GM19328 (cell line): Measurements from ENCODE around the gene PLK3.
"Not testable (repeated sequence)": the region's sequence is repeated elsewhere in the genome, so short reads cannot be mapped to it uniquely, and the experiment has no call there.

ENCODE experiments used
- ATAC-seq: cut with Tn5 transposase; IDR thresholded peaks from one replicate; pipeline ENCODE4 v1.9.1; 2021; ENCODE audit warnings: mild to moderate bottlenecking, moderate library complexity; ENCODE audit not compliant: unreplicated experiment

The PLK3 gene

DNA sequence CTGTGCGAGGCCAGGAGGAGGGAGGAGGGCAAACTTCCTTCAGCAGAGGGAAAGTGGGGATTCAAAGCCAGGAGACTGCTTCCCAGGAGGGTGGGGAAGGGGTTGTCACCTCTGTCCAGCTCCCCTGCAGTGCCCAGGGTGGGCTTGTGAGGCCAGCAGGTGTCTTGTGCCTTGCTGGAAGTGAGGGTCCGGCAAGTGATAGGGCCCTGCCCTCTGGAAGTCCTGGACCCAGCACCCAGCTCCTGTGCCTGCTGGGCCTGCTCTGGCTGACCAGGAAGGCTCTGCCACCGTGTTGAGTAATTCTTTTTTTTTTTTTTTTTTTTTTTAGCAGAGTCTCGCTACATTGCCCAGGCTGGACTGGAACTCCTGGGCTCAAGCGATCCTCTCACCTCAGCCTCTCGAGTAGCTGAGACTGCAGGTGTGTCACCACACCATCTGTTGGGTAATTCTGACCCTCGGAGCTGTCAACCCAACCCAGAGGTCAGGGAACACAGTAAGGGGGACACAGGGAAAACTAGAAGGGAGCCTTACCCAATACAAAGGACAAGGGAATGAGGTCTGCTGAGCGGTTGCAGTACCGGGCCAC lies 13.2 kb upstream of the PLK3 start:
- no peak for ATAC-seq

- ATAC-seq: no peak
Measured at GRCh38 chr1:44787506-44787905, 12.7 kb upstream of the PLK3 start.

GRCh38 chr1:44788120-44788860 lies 11.9 kb upstream of the PLK3 start, which contains the start of gene BEST4:
TSS of gene BEST4 (minus strand) at chr1:44788170. CDS start at chr1:44787705, 465 bp downstream.
- no peak for ATAC-seq

DNA sequence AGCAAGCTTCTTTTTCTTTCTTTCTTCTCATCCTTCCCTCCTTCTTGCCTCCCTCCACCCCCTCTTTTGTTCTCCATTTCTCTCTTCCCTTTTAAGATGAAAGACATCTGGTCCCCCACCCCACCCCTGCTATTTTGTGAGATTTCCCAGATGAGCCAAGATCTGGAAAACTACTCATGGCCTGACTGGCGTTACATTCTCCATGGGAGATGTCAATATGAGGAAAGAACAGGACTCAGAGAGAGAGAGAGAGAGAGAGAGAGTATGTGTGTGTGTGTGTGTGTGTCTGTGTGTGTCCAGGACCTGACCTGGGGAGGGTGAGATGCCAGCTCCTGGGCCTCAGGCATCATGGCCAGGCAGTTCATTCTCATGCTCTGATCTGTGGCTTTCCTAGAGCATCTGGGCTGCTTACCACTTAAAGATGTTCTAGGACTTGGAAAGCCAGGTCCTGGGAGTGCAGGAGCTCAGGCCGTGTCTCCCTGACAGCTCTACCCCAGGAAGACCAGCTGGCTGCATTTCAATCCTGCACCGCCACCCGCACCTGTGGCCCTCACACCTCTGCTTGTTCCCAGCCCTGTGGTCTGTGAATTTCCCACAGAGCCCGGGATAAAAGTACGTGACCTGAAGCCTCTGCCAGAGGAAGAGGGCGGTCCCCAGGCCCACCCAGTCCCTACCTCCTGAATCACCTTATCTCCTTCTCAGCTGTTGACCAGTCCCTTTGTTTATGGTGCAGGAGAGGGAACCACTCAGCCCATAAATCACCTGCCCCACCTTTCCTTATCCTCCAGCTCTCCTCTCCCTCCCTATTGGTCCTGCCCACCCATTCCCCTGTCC lies 9.0 kb upstream of the PLK3 start:
- no peak for ATAC-seq

DNA sequence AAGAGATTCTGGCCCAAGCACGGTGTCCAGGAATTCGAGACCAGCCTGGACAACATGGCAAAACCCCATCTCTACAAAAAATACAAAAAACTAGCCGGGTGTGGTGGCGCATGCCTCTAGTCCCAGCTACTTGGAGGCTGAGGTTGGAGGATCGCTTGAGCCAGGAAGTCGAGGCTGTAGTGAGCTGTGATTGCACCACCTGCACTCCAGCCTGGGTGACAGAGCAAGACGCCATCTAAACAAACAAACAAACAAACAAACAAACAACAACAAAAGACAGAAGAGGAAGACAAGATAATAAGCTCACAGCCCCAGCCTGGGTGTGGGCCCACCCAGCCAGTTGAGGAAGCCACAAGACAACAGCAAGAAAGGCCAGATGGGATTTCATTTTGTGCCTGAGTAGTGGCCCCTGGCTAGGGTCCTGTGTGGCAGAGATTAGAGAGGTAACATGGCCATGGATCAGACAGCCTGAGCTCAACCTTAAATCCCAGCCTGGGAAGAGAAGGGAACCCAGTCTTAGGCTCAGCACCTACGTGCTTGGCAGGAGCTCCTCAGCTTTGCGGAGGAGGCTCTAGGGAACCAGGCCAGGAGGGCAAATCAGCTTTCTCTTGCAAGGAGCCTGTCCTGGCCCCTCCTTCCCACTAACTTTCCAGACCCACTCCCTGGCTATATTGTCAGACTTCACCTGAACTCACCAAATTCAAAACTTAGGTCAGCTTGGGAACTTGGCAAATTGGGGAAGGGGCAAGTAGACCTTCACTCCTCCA lies 7.3 kb upstream of the PLK3 start:
- ATAC-seq: no peak

DNA sequence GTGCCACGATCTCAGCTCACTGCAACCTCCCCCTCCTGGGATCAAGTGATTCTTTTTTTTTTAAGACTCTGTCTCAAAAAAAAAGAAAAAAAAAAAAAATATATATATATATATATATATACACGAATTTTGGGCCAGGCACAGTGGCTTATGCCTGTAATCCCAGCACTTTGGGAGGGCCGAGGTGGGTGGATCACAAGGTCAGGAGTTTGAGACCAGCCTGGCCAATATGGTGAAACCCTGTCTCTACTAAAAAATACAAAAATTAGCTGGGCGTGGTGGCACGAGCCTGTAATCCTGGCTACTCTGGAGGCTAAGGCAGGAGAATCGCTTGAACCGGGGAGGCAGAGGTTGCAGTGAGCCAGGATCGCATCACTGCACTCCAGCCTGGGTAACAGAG lies 2.3 kb upstream of the PLK3 start:
- not testable (repeated sequence) for ATAC-seq

- no peak for ATAC-seq
Measured at GRCh38 chr1:44798481-44799365, 1.5 kb upstream of the PLK3 start.

GRCh38 chr1:44801491-44802305 lies 1.5 kb downstream of the PLK3 start:
- no peak for ATAC-seq

- no peak for ATAC-seq
Measured at GRCh38 chr1:44802306-44803061, 2.3 kb downstream of the PLK3 start.

GRCh38 chr1:44803062-44803311 lies 2.8 kb downstream of the PLK3 start:
- no peak for ATAC-seq

DNA sequence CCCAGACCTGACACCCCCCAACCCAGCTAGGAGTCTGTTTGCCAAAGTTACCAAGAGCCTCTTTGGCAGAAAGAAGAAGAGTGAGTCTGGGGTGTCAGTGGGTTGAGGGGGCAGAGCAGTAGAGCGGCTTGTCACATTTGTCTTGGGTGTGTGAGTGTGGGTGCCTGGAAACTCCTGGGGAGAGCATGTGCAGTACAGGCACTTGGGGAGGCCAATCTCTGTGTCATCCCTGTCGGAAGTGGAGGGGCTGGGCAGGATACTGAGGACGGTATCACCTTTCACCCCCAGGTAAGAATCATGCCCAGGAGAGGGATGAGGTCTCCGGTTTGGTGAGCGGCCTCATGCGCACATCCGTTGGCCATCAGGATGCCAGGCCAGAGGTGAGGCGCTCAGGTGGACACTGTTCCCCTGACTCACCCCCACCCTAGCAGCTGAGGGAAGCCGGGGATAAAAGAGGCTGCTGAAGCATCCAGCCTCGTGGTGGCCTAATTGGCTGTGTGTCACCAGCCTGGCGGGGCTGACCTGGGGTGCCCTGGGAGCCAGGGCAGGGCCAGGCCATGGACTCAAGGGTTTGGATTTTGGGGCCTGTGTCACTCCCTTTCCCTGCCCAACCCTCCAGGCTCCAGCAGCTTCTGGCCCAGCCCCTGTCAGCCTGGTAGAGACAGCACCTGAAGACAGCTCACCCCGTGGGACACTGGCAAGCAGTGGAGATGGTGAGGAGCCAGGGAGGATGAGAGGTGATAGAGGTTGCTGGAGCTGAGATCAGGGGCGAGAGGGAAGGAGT lies 3.3 kb downstream of the PLK3 start:
- no peak for ATAC-seq

DNA sequence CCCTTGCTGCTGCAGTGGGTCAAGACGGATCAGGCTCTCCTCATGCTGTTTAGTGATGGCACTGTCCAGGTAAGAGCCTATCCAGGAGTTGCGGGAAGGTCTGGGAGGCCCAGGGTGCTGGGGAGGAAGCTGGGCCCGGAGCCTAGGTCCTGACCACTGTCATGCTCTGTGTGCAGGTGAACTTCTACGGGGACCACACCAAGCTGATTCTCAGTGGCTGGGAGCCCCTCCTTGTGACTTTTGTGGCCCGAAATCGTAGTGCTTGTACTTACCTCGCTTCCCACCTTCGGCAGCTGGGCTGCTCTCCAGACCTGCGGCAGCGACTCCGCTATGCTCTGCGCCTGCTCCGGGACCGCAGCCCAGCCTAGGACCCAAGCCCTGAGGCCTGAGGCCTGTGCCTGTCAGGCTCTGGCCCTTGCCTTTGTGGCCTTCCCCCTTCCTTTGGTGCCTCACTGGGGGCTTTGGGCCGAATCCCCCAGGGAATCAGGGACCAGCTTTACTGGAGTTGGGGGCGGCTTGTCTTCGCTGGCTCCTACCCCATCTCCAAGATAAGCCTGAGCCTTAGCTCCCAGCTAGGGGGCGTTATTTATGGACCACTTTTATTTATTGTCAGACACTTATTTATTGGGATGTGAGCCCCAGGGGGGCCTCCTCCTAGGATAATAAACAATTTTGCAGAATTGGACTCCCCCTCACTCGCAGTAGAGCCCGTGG lies 5.3 kb downstream of the PLK3 start:
- no peak for ATAC-seq

- no peak for ATAC-seq
Measured at GRCh38 chr1:44806025-44806703, 6.0 kb downstream of the PLK3 start.

DNA sequence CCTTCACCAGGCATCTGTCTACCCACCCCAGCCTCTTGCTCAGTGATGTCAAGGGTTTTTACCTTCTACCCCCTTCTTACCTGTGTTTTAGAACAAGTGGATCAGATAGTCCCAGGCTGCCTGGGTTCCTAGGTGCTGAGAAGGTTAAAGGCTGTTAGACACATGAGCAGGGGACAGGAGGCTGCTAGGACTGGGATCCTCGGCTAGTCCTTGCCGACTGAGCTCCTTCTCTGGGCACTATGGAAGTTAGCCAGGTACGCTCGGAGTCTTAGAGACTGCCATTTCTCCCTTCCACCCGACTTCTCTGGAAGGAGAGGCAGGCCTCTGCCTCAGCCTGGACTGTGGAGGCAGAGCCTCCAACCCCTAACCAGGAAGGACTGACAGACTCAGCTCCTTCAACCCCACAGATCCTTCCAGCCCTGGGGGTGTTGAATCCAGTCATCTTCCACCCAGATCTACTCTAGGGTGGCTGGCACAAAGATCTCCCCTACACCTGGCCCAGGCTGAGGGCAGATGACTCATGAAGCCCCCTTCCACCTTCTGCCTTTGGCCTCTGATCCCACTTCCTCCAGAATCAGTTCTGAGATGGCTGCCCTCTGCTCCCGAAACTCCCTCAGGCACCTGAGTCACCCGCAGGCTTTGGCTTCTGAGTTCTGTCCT lies 6.7 kb downstream of the PLK3 start, which contains the start of gene DYNLT4:
Gene DYNLT4, minus strand, starts transcription at position 648 of the 660 bp plus-strand sequence. CDS start 683 bp downstream, outside the sequence.
- no peak for ATAC-seq

DNA sequence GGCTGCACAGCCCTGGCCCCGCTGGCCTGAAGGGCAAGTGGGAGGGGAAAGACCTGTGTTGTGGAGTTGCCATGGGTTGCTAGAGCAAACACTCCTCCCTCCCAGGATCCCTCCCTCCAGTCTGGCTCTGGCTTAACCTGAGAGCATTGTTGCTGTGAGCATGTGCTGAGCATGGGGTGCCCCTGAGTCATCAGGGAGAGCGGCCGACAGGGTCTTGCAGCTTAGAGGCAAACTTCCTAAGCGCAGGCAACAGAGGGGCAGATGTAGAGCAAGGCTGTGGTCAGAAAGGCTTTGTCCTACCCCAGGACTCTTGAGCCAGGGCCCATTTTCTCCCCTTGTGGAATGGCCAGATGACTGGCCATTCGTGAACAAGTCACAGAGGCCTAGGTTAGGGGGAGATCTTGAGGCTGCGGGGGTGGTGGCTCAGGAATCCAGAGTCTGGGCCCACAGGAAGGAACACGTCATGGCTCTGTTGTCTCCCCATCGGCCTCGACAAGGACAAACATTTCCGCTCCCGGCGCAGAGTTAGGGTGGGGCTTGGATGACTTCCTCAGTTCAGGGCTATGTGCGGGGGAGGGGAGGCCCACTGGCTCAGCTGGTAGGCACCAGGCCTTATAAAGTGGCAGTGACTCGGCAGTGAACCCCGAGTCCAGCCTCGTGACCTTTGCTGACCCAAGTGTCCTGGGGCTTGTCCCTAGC lies 7.3 kb downstream of the PLK3 start:
- no peak for ATAC-seq
